Tibial nerve (tissue), 4 donors: ENCODE measurements around the gene DAD1.

Experiments used
- EP300 ChIP-seq, 2 donors: sonication (generic); formaldehyde crosslinking; IDR thresholded peaks; one replicate each; pipeline ENCODE4 v1.6.1; 2017; ENCODE audit warnings: antibody characterized with exemption in 2 of 2, mild to moderate bottlenecking in 1 of 2
- POLR2A ChIP-seq, 2 donors: fragments of 450-650 bp; IDR thresholded peaks; one replicate each; pipeline ENCODE4 v1.6.1; 2017; ENCODE audit warnings: antibody characterized with exemption in 2 of 2, mild to moderate bottlenecking in 2 of 2, moderate library complexity in 2 of 2
- TF ChIP-seq, protein P1 (sequence below), 5 experiments: fragments of 200-600 bp in 3 of 5; fragments of 450-650 bp in 2 of 5; sonication (generic) in 3 of 5; IDR thresholded peaks; one replicate each; pipeline ENCODE4 v1.5.1; 2016 to 2019; ENCODE audit warnings: antibody characterized with exemption in 5 of 5, mild to moderate bottlenecking in 3 of 5, moderate library complexity in 2 of 5

- TF ChIP-seq, protein P1, sequence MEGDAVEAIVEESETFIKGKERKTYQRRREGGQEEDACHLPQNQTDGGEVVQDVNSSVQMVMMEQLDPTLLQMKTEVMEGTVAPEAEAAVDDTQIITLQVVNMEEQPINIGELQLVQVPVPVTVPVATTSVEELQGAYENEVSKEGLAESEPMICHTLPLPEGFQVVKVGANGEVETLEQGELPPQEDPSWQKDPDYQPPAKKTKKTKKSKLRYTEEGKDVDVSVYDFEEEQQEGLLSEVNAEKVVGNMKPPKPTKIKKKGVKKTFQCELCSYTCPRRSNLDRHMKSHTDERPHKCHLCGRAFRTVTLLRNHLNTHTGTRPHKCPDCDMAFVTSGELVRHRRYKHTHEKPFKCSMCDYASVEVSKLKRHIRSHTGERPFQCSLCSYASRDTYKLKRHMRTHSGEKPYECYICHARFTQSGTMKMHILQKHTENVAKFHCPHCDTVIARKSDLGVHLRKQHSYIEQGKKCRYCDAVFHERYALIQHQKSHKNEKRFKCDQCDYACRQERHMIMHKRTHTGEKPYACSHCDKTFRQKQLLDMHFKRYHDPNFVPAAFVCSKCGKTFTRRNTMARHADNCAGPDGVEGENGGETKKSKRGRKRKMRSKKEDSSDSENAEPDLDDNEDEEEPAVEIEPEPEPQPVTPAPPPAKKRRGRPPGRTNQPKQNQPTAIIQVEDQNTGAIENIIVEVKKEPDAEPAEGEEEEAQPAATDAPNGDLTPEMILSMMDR (IDR thresholded peaks at IDR 0.05), result no peak
- TF ChIP-seq POLR2A (IDR thresholded peaks at IDR 0.05) (no peak), EP300 (IDR thresholded peaks at IDR 0.05) (no peak)
Measured at GRCh38 chr14:22557846-22558220, 31.2 kb downstream of the DAD1 start.
